SU-DHL-6 (cell line): ENCODE results near the gene XPO6.

ENCODE experiments used
- H2AFZ ChIP-seq: fragments of 200-600 bp; sonication (generic); 2 replicates; pipeline ENCODE4 v1.6.1; 2014; ENCODE audit warnings: low read depth, mild to moderate bottlenecking, moderate library complexity, mixed read lengths, antibody characterized with exemption, low read length; ENCODE audit not compliant: severe bottlenecking
- H3F3A ChIP-seq: fragments of 200-600 bp; shearing (Covaris generic); 2 replicates; pipeline ENCODE4 v1.6.0; 2016; ENCODE audit warnings: antibody characterized with exemption, mild to moderate bottlenecking; ENCODE audit not compliant: insufficient read depth
- H3K27ac ChIP-seq: fragments of 200-600 bp; sonication (generic); 2 replicates; pipeline ENCODE4 v1.5.1; 2016; ENCODE audit warnings: low read depth, mild to moderate bottlenecking, low read length, moderate library complexity, mixed read lengths
- H3K27me3 ChIP-seq: fragments of 200-600 bp; sonication (generic), shearing (Covaris generic); 2 replicates; pipeline ENCODE4 v1.6.0; 2014; ENCODE audit warnings: mild to moderate bottlenecking, low read length
- H3K36me3 ChIP-seq: fragments of 200-600 bp; sonication (generic); 2 replicates; pipeline ENCODE4 v1.6.1; 2014; ENCODE audit warnings: mild to moderate bottlenecking, low read length, mixed read lengths
- H3K4me2 ChIP-seq: fragments of 300-600, 200-600 bp; shearing (Covaris generic), sonication (generic); 2 replicates; pipeline ENCODE4 v1.6.0; 2014; ENCODE audit warnings: low read length, low read depth, mild to moderate bottlenecking; ENCODE audit not compliant: poor library complexity, severe bottlenecking
- H3K4me3 ChIP-seq: fragments of 200-600 bp; sonication (generic); 2 replicates; pipeline ENCODE4 v1.5.1; 2014; ENCODE audit warnings: antibody characterized with exemption, low read length, mild to moderate bottlenecking, mixed read lengths; ENCODE audit not compliant: insufficient read depth, poor library complexity, severe bottlenecking
- H3K79me2 ChIP-seq: fragments of 200-600 bp; sonication (generic); 2 replicates; pipeline ENCODE4 v1.6.1; 2014; ENCODE audit warnings: mild to moderate bottlenecking, low read length, moderate library complexity; ENCODE audit not compliant: insufficient read depth
- H3K9ac ChIP-seq: fragments of 200-600 bp; sonication (generic); 2 replicates; pipeline ENCODE4 v1.7.0; 2014; ENCODE audit warnings: mild to moderate bottlenecking, low read length
- H3K9me2 ChIP-seq: fragments of 200-600 bp; sonication (generic); replicated peaks from 2 replicates; pipeline ENCODE4 v1.6.1; 2014; ENCODE audit warnings: low read length; ENCODE audit not compliant: insufficient read depth
- H3K9me3 ChIP-seq: fragments of 200-600 bp; sonication (generic); 2 replicates; pipeline ENCODE4 v1.6.1; 2014; ENCODE audit warnings: low read length, mixed read lengths; ENCODE audit not compliant: insufficient read depth
- H4K20me1 ChIP-seq: fragments of 200-600 bp; sonication (generic); 2 replicates; pipeline ENCODE4 v1.6.1; 2014; ENCODE audit warnings: low read depth, mild to moderate bottlenecking, antibody characterized with exemption, low read length, moderate library complexity, mixed read lengths
- CTCF ChIP-seq: fragments of 200-600 bp; sonication (generic); IDR thresholded peaks from one replicate; pipeline ENCODE4 v1.5.1; 2017; ENCODE audit warnings: antibody characterized with exemption, mild to moderate bottlenecking, low read length, moderate library complexity; ENCODE audit not compliant: insufficient read depth, poor library complexity, severe bottlenecking
- EZH2phosphoT487 ChIP-seq: fragments of 200-600 bp; sonication (generic), shearing (Covaris generic); conservative IDR thresholded peaks from 2 replicates; pipeline ENCODE4 v1.6.1; 2018; ENCODE audit warnings: mild to moderate bottlenecking, antibody characterized with exemption, low read length, moderate library complexity, mixed read lengths

The XPO6 gene

GRCh38 chr16:28104404-28104803 is 107.4 kb downstream of the XPO6 start:
- Histone ChIP-seq H3K9me2 (no peaks in the 10 kb centered on the region), H3K27ac (no peak overlapping the region), H3K4me3 (no peak overlapping the region), H4K20me1 (no peaks in the 10 kb centered on the region), H3F3A (no peaks in the 10 kb centered on the region), H3K27me3 (no peaks in the 10 kb centered on the region), H3K36me3 (peaks cover 13% of the 10 kb centered on the region; the same call in 1 of the 2 replicates), H3K9ac (no peak overlapping the region), H2AFZ (no peak overlapping the region), H3K79me2 (no peaks in the 10 kb centered on the region), H3K9me3 (no peaks in the 10 kb centered on the region), H3K4me2 (no peak overlapping the region)
- TF ChIP-seq EZH2phosphoT487 (no peak), CTCF (no peak)

GRCh38 chr16:28103516-28104170 is 108.1 kb downstream of the XPO6 start:
- H3K27ac ChIP-seq = no peak overlapping the region
- H3K9ac ChIP-seq = no peak overlapping the region
- H3K4me2 ChIP-seq = no peak overlapping the region
- no peak overlapping the region for H2AFZ ChIP-seq
- H3K27me3 ChIP-seq = no peaks in the 10 kb centered on the region
- H3K9me2 ChIP-seq = no peaks in the 10 kb centered on the region
- H3F3A ChIP-seq = no peaks in the 10 kb centered on the region
- no peak overlapping the region for H3K4me3 ChIP-seq
- TF ChIP-seq EZH2phosphoT487 (no peak), CTCF (no peak)
- H4K20me1 ChIP-seq = no peaks in the 10 kb centered on the region
- no peaks in the 10 kb centered on the region for H3K9me3 ChIP-seq
- H3K79me2 ChIP-seq = no peaks in the 10 kb centered on the region
- peaks cover 13% of the 10 kb centered on the region; the same call in 1 of the 2 replicates for H3K36me3 ChIP-seq

DNA sequence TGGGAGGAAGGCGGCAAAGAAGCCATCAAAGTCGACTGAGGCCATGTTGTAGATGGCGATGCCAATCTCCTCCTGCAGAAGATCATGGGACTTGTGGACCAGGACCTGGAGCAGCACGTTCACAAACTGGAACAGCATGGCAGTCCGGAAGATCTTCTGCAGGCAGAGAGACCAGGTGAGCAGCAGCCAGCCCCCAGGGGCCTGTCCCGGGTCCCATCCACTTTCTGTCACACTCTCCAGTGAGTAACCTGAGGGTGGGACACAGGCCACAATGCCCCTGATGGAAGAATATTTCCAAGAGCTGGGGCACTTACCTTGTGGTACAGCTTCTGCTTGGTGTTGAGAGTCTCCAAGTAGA is 110.3 kb downstream of the XPO6 start:
- Histone ChIP-seq H3K9ac (no peak overlapping the region), H2AFZ (no peak overlapping the region), H3K36me3 (peaks cover 9% of the 10 kb centered on the region; the same call in 1 of the 2 replicates), H3K4me2 (no peak overlapping the region), H3K79me2 (no peaks in the 10 kb centered on the region), H3K4me3 (no peak overlapping the region), H3F3A (no peaks in the 10 kb centered on the region), H4K20me1 (no peaks in the 10 kb centered on the region), H3K27ac (no peak overlapping the region), H3K9me3 (no peaks in the 10 kb centered on the region), H3K9me2 (no peaks in the 10 kb centered on the region), H3K27me3 (no peaks in the 10 kb centered on the region)
- TF ChIP-seq CTCF = no peak
